ENCODE results near the gene SIPA1L2.

Gene SIPA1L2

DNA sequence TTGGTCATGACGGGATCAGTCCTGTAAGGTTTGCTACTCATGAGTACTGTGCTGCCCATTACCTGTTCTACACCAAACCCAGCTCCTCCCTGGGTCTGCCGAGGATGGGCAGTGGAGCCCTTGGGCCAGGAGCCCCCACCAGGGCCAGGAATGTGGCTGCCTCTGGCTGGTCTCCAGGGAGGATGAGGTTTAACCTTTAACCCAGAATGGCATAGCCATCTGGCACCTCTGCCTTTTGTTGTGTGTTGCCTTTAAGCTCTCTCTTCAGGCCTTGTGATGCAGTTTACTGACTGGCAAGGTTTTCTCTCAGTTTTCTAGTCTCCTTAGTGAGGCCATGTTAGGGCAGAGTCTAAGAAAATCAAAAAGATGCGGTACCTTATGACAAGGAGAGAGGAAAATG lies 38.6 kb downstream of the SIPA1L2 start:
- in situ Hi-C loops (cut with HindIII; ENCODE audit: low sequenced_read_pairs), result no loop called here

DNA sequence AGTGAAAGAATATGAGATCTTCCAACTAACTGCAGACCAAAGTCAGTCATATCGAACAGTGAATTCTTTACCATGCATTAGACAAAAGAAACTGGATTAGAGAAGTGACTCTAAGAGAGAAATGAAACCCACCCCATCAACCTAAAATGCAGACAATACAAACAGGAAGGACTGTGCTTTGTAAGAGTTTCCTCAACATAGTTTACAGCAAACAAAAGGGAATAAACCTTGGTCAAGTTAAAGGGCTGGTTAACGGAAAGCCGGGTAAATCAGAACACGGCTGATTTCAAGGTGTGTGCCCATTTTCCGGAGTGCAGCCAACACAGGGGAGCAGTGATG lies 39.2 kb downstream of the SIPA1L2 start:
- in situ Hi-C loops (cut with HindIII; ENCODE audit: low sequenced_read_pairs), result no loop called here

DNA sequence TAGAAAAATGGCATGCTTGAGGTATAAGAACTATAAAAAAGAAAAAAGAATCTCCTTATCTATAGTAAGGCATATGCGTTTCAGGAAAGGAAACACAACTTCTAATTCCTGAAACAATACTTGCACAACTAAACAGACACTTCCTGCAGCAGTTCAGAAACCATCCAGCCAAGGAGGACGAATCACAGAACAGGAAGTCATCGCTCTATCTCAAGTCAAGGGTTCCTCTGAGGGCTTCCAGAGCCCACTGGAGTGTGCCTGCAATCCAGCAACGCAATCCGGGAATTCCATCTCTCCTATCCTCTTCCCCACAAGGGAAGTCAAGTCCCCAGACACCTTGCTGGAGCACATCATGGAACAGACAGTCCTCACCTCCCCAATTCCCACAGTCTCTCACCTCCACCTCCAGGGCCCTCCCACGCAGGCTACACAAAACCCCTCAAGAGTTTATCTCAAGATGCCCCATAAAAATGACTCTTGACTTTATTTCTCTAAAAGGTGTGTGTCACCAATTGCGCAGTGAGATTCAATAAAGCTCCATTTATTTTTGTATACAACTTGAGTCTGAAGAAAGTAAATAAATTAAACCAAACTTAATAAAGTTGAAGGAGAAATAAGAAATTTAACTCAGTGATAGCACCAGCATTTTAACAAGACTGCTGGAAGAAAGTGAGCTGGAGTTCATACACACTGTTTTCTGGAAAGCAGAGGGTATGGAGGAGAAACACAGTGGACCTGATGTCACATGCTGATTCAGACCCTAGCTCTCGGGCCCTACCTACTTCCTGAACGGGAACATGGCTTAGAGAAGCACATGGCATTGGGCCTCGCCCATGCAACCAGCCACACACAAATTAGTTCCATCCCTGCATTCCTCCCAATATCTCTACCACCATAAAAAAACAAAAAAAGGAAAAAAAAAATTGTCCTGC lies 39.9 kb downstream of the SIPA1L2 start:
- in situ Hi-C loops (cut with HindIII; ENCODE audit: low sequenced_read_pairs), result no loop called here

DNA sequence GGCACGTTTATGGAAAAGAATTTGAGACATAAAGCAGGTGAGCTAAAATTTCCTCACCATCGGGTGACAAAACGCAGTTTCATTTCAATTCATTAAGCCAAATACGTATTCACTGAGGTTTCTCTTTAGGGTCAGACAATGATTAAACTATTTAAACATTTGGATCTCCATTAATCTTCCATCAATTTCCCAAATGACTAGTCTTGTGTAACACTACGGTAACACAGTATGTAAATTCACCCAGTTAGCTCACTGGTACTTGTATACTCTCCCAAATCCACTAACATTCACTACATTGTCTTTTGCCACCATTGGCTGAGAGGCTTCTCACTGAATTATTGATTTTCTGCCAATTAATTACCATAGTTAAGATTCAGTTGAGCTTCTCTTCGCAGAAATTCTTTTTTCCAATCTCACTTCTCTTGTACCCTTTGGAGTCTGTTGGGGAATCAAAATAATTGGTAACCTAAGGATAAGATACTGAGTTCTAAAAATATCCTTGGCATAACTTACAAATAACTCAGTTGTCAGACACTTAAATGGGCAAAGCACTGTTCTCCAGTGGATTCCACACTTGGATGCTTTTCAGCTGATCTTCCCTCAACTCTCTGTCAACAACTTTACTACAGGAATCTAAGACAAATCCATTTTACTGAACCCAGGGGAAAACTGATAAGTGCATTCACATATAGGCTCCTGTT lies 40.7 kb downstream of the SIPA1L2 start:
- in situ Hi-C loops (cut with HindIII; ENCODE audit: low sequenced_read_pairs), result no loop called here

DNA sequence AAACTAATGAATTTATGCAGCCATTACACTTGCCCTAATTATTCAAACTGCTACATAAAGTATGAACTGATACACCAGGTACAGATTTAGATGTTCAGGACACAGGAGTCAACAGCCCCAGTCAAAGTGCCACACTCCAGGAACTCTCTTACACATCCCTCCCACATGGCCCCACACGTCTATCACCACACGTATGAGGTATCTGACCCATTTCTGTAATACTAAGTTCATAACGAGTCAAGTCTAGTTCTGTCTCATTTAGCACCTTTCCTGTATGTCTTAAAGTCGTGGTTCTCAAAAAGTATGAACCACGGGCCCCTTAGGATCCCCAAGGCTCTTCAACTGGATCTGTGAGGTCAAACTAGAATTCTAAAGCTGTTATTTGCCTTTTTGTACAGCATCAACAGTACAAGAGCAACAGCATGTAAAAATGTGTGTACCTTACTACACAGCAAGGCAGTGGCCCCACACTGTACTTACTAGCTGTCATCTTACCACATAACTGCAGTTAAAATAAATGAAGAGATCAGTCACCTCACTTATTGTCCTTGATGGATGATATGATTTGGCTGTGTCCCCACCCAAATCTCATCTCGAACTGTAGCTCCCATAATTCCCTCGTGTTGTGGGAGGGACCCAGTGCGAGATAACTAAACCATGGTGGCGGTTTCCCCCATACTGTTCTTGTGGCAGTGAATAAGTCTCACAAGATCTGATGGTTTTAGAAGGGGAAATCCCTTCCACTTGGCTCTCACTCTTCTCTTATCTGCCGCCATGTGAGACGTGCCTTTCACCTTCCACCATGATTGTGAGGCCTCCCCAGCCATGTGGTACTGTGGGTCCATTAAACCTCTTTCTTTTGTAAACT lies 42.6 kb downstream of the SIPA1L2 start:
- in situ Hi-C loops (cut with HindIII; ENCODE audit: low sequenced_read_pairs), result no loop called here

DNA sequence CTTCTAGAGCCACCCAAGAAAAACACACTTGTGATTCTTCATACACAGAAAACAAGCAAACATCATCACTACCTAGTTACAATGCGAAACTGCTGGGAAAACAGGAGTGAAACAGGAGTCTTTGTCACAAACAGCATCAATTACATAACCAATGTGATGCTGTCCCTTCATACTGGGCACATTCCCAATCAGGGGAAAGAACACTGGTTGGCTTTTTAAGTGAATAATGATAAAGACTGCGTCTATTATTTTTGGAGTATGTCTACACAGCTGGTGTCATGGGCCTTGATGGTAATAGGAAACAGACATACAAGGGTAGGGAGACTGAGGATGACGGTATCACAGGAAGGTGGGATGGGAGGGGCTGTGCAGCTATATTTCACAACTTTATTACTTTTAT lies 43.3 kb downstream of the SIPA1L2 start:
- in situ Hi-C loops (cut with HindIII; ENCODE audit: low sequenced_read_pairs), result no loop called here

DNA sequence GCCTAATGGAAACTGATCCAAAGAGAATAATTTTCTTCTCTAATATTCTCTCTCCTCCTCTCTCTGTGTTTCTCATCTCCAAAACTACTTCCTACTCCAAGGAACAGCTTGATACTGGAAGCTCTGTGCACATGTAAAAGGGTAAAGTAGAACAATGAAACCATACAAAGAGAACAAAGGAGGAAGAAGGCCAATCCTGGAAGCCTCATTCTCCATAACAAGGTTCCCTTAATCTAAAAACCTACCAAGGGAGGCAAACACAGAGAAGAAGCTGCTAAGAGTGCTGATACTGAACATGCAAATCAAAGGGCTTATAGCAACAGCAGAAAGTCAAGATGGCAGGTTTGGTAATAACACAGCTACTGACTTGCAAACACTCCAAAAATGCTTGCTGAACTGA lies 44.4 kb downstream of the SIPA1L2 start:
- in situ Hi-C loops (cut with HindIII; ENCODE audit: low sequenced_read_pairs), result no loop called here

DNA sequence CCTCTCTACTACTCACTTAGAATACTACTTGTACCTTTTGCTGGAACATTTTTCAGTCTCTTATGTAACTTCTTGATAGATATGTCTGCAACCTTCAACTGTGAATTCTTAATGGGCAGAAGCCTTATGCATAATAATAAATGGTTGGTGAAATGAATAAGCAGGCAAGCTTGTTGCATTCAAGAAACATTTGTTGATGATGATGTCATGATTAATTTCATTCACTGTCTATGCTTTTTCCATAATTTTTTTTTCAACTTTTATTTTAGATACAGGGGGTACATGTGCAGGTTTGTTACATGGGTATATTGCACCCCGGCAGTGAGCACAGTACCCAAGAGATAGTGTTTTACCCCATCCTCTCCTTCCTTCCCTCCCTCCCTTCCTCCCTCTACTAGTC lies 48.0 kb downstream of the SIPA1L2 start:
- in situ Hi-C loops (cut with HindIII; ENCODE audit: low sequenced_read_pairs), result no loop called here

Measured in endothelial cell of hepatic sinusoid (primary cell).